NCI-H345 treated with DMSO at 0.1 percent for 48 hours (cell line): Measurements from ENCODE around the gene LCA5L.

ENCODE experiments used
- DNase-seq: peaks from one replicate; lab custom pipeline; 2025; ENCODE audit not compliant: unreplicated experiment; lab: John Stamatoyannopoulos, UW

The LCA5L gene

GRCh38 chr21:39359382-39359781 lies 86.2 kb downstream of the LCA5L start:
- DNase-seq, result no peak
